ENCODE data around the gene DSE.

DSE gene

GRCh38 chr6:116420341-116420740 is 49.6 kb downstream of the DSE start:
- Mint-ChIP-seq H3K36me3 (ENCODE audit: low read depth) (peaks cover 11% of the 10 kb centered on the region), H3K27ac (no peak overlapping the region), H3K4me3 (no peak overlapping the region), H3K27me3 (ENCODE audit: low read depth) (no peaks in the 10 kb centered on the region), H3K9me3 (no peaks in the 10 kb centered on the region), H3K4me1 (peaks cover 4% of the 10 kb centered on the region)
- no peak for TF ChIP-seq CTCF (IDR thresholded peaks at IDR 0.05; ENCODE audit: unreplicated experiment in 3 of 3)

- Mint-ChIP-seq H3K9me3 (no peaks in the 10 kb centered on the region), H3K27me3 (ENCODE audit: low read depth) (no peaks in the 10 kb centered on the region), H3K36me3 (ENCODE audit: low read depth) (peaks cover 23% of the 10 kb centered on the region), H3K4me3 (no peak overlapping the region), H3K4me1 (no peaks in the 10 kb centered on the region), H3K27ac (no peak overlapping the region)
- no peak for TF ChIP-seq CTCF (IDR thresholded peaks at IDR 0.05; ENCODE audit: unreplicated experiment in 3 of 3)
These were observed 51.5 kb downstream of the DSE start for GRCh38 chr6:116422238-116422637.

GRCh38 chr6:116424001-116424400 is 53.3 kb downstream of the DSE start:
- H3K4me1 Mint-ChIP-seq, result peaks cover 7% of the 10 kb centered on the region
- peaks cover 34% of the 10 kb centered on the region for H3K36me3 Mint-ChIP-seq (ENCODE audit: low read depth)
- H3K9me3 Mint-ChIP-seq, result no peaks in the 10 kb centered on the region
- no peaks in the 10 kb centered on the region for H3K27me3 Mint-ChIP-seq (ENCODE audit: low read depth)
- H3K4me3 Mint-ChIP-seq, result no peak overlapping the region
- H3K27ac Mint-ChIP-seq, result no peak overlapping the region
- no peak for TF ChIP-seq CTCF (IDR thresholded peaks at IDR 0.05; ENCODE audit: unreplicated experiment in 3 of 3)

GRCh38 chr6:116426551-116426950 is 55.8 kb downstream of the DSE start:
- H3K36me3 Mint-ChIP-seq (ENCODE audit: low read depth), result peaks cover 55% of the 10 kb centered on the region
- H3K9me3 Mint-ChIP-seq, result no peaks in the 10 kb centered on the region
- no peak overlapping the region for H3K27ac Mint-ChIP-seq
- no peak for TF ChIP-seq CTCF (IDR thresholded peaks at IDR 0.05; ENCODE audit: unreplicated experiment in 3 of 3)
- H3K4me1 Mint-ChIP-seq, result peaks cover 8% of the 10 kb centered on the region
- no peaks in the 10 kb centered on the region for H3K27me3 Mint-ChIP-seq (ENCODE audit: low read depth)
- no peak overlapping the region for H3K4me3 Mint-ChIP-seq

GRCh38 chr6:116429111-116429510 is 58.4 kb downstream of the DSE start:
- Mint-ChIP-seq H3K4me1 (peaks cover 13% of the 10 kb centered on the region), H3K9me3 (no peaks in the 10 kb centered on the region), H3K27me3 (ENCODE audit: low read depth) (no peaks in the 10 kb centered on the region), H3K27ac (no peak overlapping the region), H3K4me3 (no peak overlapping the region), H3K36me3 (ENCODE audit: low read depth) (peaks cover 61% of the 10 kb centered on the region)
- TF ChIP-seq CTCF (IDR thresholded peaks at IDR 0.05; ENCODE audit: unreplicated experiment in 3 of 3), result no peak

GRCh38 chr6:116430860-116431259 is 60.1 kb downstream of the DSE start:
- Mint-ChIP-seq H3K27ac (no peak overlapping the region), H3K27me3 (ENCODE audit: low read depth) (no peaks in the 10 kb centered on the region), H3K4me1 (peaks cover 13% of the 10 kb centered on the region), H3K9me3 (no peaks in the 10 kb centered on the region), H3K36me3 (ENCODE audit: low read depth) (peaks cover 61% of the 10 kb centered on the region), H3K4me3 (no peak overlapping the region)
- no peak for TF ChIP-seq CTCF (IDR thresholded peaks at IDR 0.05; ENCODE audit: unreplicated experiment in 3 of 3)

All from nephron (organoid).